Fibroblast of skin of left quadriceps (primary cell): ENCODE results near the gene WDPCP.
"Not testable (repeated sequence)": the region's sequence is repeated elsewhere in the genome, so short reads cannot be mapped to it uniquely, and the experiment has no call there.

ENCODE experiments used
- DNase-seq, 2 experiments: peaks; one replicate each; pipeline ENCODE4 v3.0.0-alpha.2; 2013; ENCODE audit warnings: low read depth in 2 of 2

The WDPCP gene

GRCh38 chr2:63369146-63369545 lies 219.1 kb downstream of the WDPCP start:
- no peak for DNase-seq

- no peak for DNase-seq
Observed at GRCh38 chr2:63364866-63365265, 223.4 kb downstream of the WDPCP start.

GRCh38 chr2:63357722-63358121 lies 230.6 kb downstream of the WDPCP start:
- not testable (repeated sequence) for DNase-seq

- DNase-seq = no peak
Observed at GRCh38 chr2:63347361-63347760, 240.9 kb downstream of the WDPCP start.

- no peak for DNase-seq
Observed at GRCh38 chr2:63346411-63346810, 241.9 kb downstream of the WDPCP start.

GRCh38 chr2:63345285-63345633 lies 243.0 kb downstream of the WDPCP start:
- no peak for DNase-seq

- DNase-seq = no peak
Observed at GRCh38 chr2:63344575-63345284, 243.5 kb downstream of the WDPCP start.

- DNase-seq = no peak
Observed at GRCh38 chr2:63343397-63344109, 244.7 kb downstream of the WDPCP start.

GRCh38 chr2:63340443-63340842 lies 247.8 kb downstream of the WDPCP start:
- DNase-seq = no peak

- no peak for DNase-seq
Observed at GRCh38 chr2:63334910-63335309, 253.4 kb downstream of the WDPCP start.

GRCh38 chr2:63326473-63326872 lies 261.8 kb downstream of the WDPCP start:
- no peak for DNase-seq

GRCh38 chr2:63323662-63324061 lies 264.6 kb downstream of the WDPCP start:
- not testable (repeated sequence) for DNase-seq

- not testable (repeated sequence) for DNase-seq
Observed at GRCh38 chr2:63321973-63322372, 266.3 kb downstream of the WDPCP start.

- DNase-seq = no peak
Observed at GRCh38 chr2:63320669-63321068, 267.6 kb downstream of the WDPCP start.

GRCh38 chr2:63310614-63311013 lies 277.7 kb downstream of the WDPCP start:
- DNase-seq = no peak

- DNase-seq = no peak
Observed at GRCh38 chr2:63301481-63301880, 286.8 kb downstream of the WDPCP start.

- DNase-seq = no peak
Observed at GRCh38 chr2:63300835-63301234, 287.4 kb downstream of the WDPCP start.

- no peak for DNase-seq
Observed at GRCh38 chr2:63287956-63288355, 300.3 kb downstream of the WDPCP start.

- DNase-seq = not testable (repeated sequence)
Observed at GRCh38 chr2:63286520-63286919, 301.8 kb downstream of the WDPCP start.

GRCh38 chr2:63283273-63283672 lies 305.0 kb downstream of the WDPCP start:
- no peak for DNase-seq

- DNase-seq = no peak
Observed at GRCh38 chr2:63272560-63272959, 315.7 kb downstream of the WDPCP start.

- DNase-seq = no peak
Observed at GRCh38 chr2:63270717-63271116, 317.6 kb downstream of the WDPCP start.

- no peak for DNase-seq
Observed at GRCh38 chr2:63268946-63269345, 319.3 kb downstream of the WDPCP start.
